ENCODE data around the gene PRR5.
"Not testable (repeated sequence)": the region's sequence is repeated elsewhere in the genome, so short reads cannot be mapped to it uniquely, and the experiment has no call there.

Gene PRR5

DNA sequence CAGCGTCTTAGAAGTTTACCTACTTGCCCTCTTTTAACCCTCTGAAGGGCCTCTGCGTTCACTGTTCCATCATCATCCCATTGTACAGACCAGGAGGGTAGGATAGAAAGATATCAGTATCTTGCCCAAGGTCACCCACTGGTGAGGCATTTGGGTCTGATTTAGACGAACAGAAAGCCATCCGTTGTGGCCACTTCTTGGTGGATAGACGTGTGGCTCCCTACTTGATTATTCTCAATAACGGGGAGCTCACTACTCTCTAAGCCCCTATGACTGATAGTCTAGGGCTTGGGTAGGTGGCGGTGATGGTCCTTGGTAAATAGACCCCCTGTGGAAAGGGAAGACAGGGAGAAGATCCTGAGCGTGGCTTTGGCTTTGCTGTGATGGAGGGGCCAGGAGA, 28.6 kb upstream of the PRR5 start:
- FAIRE-seq, result no peak

GRCh38 chr22:44676066-44676440, 26.0 kb upstream of the PRR5 start:
- not testable (repeated sequence) for FAIRE-seq

- no peak for FAIRE-seq
These were observed 25.3 kb upstream of the PRR5 start for GRCh38 chr22:44676441-44677352.

GRCh38 chr22:44677353-44677840, 24.6 kb upstream of the PRR5 start:
- no peak for FAIRE-seq

DNA sequence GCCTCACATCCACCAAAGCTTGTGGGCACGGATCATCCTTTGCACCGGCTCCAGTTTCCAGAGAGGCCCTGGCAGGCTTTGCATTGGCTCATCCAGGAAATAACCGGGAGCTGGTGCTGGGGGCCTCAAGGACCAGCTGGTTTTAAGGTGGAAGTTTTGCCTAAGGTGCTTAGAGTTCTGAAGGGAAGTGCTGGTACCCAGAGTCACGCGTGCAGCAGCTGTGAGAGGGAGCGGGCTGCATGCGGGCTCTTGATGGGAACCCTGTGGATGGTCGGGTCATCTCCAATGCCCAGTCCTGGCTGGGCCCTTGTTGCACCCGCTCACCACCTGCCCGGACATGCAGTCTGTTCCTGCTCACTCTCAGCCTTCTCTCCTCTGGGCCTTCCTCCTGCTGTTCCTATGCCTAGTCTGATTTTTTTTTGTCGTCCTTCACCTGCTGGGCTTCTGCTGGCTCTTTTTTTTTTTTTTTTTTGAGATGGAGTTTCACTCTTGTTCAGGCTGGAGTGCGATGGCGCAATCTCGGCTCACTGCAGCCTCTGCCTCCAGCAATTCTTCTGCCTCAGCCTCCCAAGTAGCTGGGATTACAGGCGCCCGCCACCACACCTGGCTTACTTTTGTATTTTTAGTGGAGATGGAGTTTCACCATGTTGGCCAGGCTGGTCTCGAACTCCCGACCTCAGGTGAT, 24.0 kb upstream of the PRR5 start:
- no peak for FAIRE-seq

DNA sequence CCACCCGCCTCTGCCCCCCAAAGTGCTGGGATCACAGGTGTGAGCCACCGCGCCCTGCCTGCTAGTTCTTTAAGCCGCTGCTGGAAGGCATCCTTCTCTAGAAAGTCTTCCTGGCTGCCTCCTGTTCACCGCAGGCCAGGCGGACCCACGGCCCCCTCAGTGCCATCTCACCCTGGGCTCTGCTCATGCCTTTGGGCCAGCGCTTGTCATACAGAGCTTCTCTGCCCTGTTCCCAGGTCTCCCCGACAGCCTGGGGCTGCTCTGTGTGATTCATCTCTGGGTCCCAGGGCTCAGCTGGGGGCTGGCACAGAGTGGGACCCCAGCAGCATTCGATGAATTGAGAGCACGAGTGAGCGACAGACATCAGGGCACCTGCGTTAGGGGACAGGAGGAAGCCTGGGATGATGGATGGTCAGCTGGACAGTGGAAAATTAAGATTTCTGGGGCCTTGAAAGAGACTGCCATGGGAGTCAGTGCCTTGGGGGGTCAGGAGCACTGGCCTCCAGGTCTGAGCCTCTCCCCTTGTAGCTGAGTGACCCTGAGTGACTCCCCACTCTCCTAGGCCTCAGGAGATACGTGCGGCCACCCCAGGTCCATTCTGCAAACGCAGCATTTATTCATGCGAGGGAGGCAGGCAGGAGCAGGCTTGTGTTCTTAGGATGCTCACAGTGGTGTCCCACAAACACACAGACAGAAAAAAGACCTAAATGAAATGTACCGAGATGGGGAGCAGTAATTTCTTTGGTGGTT, 23.3 kb upstream of the PRR5 start:
- no peak for FAIRE-seq

DNA sequence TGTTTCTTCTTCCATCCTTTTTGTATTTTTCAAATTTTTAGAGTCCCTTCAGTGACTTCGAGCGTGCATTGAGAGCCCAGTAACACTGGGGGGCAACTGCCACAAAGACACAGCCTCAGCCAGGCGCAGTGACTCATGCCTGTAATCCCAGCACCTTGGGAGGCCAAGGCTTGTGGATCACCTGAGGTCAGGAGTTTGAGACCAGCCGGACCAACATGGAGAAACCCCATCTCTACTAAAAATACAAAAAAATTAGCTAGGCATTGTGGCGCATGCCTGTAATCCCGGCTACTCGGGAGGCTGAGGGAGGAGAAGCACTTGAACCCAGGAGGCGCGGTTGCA, 22.7 kb upstream of the PRR5 start:
- not testable (repeated sequence) for FAIRE-seq

DNA sequence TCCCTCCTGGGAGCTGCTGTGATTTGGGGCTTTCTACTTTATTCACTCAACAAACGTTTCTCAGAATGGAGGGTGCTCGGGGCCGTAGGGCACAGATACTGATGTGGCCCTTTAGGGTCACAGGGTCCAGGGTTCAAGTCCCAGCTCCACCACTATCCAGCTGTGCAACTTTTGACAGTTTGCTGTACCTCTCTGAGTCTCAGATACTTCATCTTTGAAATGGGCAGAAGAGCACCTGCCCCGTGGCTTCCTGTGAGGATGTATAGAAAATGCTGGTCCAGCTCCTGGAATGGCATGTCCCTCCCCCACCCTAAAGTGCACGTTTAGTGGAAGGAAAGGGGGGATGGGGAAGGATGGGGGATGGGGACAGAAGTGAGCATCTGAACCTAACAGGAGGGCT, 21.9 kb upstream of the PRR5 start:
- FAIRE-seq, result no peak

- FAIRE-seq, result no peak
These were observed 21.5 kb upstream of the PRR5 start for GRCh38 chr22:44680481-44680894.

DNA sequence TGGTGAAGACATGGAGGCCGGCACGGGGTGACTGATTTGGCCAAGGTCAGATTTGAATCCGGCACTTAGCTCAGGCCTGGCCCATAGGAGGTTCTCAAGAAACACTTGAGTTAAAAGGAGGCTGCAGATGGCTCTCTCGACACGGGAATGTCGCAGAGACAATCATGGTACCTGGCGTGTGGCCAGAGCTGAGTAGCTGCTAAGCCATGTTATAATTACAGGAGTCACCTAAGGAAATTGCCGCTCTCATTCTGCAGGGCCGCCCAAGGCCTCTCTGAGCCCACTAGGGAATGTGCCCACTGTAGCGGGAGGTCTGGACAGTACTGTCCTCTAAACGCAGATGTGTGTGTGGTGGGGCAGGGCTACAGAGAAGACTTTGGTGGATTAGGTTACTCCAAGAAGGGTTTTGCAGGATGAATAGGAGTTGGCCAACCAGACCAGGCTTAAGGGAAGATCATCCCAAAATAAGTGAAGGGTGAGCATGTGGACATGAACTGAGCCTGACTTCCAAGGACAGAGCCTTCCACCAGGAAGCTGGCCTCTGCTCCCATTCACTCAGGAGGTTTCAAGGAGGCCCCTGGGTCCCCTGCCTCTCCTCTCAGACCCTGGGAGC, 19.3 kb upstream of the PRR5 start:
- no peak for FAIRE-seq

- FAIRE-seq, result no peak
These were observed 18.8 kb upstream of the PRR5 start for GRCh38 chr22:44683237-44683636.

DNA sequence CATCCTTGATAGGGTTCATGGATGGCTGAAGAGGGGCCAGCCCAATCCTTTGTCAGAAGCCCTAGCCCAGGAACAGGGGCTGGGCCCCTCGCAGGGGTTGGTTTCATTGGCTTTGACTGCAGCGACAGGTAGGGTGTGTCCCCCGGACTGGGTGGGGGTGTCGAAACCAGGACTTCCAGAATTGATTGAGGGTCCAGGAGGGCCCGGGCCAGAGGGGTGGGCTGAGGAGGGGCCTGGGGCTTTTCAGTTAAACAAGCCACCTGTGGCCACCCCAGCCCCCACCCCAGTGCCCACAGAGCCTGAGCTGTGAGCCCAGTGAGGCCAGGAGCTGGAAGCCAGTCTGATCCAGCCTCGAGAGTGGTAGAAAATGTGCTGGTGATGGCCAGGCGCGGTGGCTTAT, 18.1 kb upstream of the PRR5 start:
- FAIRE-seq, result no peak

- peak; percentile 18 for FAIRE-seq
These were observed 17.3 kb upstream of the PRR5 start for GRCh38 chr22:44684506-44685383.

- no peak for FAIRE-seq
These were observed 16.5 kb upstream of the PRR5 start for GRCh38 chr22:44685384-44686056.

- FAIRE-seq, result no peak
These were observed 15.0 kb upstream of the PRR5 start for GRCh38 chr22:44686873-44687600.

GRCh38 chr22:44689173-44689572, 12.8 kb upstream of the PRR5 start:
- FAIRE-seq, result no peak

DNA sequence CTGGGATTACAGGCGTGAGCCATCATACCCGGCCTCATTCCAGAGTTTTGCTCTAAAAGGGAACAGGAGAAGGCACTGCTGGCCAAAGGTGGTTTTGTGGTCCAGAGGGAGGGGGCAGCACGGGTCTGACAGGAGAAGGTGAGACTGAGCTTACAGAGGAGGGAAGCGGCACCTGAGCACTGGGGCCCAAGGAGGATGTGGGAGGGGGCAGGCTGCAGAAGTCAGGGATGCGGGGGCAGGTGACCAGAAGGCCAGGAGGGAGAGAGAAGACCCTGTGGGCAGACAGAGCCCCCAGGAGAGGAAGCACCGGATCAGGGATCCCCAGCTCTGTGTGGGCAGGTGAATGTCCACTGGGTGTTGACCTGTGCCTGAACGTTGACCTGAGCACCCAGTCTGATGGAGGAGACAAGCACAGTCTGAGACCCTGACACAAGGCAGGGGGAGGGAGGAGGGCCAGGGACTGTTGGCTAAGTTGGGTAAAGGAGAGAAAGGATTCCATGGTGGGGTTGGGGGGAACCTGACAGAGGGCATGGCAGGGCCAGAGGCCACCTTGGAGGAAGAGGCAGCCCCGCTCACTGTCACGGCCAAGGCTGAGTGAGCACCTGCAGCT, 12.0 kb upstream of the PRR5 start:
- no peak for FAIRE-seq

GRCh38 chr22:44691796-44692661, 10.0 kb upstream of the PRR5 start:
- no peak for FAIRE-seq

DNA sequence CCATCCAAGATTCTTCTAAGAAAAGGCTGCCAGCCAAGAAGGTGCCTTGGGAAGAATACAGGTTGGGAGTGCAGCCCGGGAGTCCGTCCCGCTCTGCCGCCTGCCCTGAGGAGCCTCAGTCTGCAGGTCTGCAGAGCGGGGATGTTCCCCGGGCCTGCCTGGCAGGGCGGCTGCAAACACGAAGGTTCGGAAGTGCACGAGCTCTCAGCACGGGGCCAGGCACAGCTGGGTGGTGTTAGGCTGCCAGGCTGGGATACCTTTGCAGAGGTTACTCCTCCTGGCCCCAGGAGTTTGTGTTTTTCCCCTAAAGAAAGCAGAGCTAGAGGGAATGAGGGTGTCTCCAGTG, 9.4 kb upstream of the PRR5 start:
- FAIRE-seq, result no peak

Measured in endometrium (tissue), 2 donors.